ENCODE measurements around the gene LGALS13. TPM values are rescaled to one million over a fixed set of nuclear protein-coding genes. Genes with fewer than 3 reads are reported as not detected.

The LGALS13 gene
- polyA plus RNA-seq, 1 donor from 2014 or later: not detected

DNA sequence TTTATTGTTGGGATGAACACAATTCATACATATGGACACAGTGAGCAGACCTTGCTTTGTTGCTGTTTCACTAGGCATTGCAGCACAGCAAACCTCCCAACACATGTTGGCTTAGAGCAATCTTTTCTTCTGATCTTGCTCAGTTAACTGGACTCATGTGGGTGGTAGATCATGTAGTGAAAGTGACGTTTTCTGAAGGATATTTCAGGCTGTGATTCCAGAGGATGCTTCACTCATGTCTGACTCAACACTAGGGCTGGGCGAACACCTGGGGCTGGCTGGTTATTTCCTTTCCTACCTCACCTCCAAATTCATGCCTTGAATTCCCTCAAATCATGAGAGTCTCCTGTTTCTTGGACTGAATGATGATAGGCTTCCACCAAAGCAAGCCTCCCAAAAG, 14.3 kb upstream of the LGALS13 start:
- Histone ChIP-seq H3K79me2 (replicated peaks; ENCODE audit: insufficient read depth, low read length) (no peaks in the 10 kb centered on the region), H3F3A (ENCODE audit: insufficient read depth, low read length, poor library complexity, severe bottlenecking) (no peaks in the 10 kb centered on the region), H4K20me1 (ENCODE audit: insufficient read depth) (no peaks in the 10 kb centered on the region), H3K4me2 (ENCODE audit: low read length) (no peak overlapping the region), H3K9ac (ENCODE audit: low read length) (no peak overlapping the region), H3K9me2 (ENCODE audit: insufficient read depth, low read length) (no peaks in the 10 kb centered on the region), H3K27ac (ENCODE audit: low read length) (no peak overlapping the region), H3K4me3 (ENCODE audit: low read length) (no peak overlapping the region), H3K27me3 (ENCODE audit: insufficient read depth, low read depth, low read length) (no peaks in the 10 kb centered on the region), H2AFZ (ENCODE audit: low read depth, low read length) (no peak overlapping the region), H3K9me3 (ENCODE audit: low read length) (no peaks in the 10 kb centered on the region), H3K36me3 (ENCODE audit: insufficient read depth, low read length) (no peaks in the 10 kb centered on the region)
- no peak for TF ChIP-seq EP300 (conservative IDR thresholded peaks at IDR 0.05; ENCODE audit: poor library complexity, severe bottlenecking)
- TF ChIP-seq EZH2 (IDR thresholded peaks at IDR 0.05; ENCODE audit: borderline replicate concordance, insufficient read depth, low read length, poor library complexity, severe bottlenecking): no peak
- no peak for TF ChIP-seq SMC3 (conservative IDR thresholded peaks at IDR 0.05; ENCODE audit: poor library complexity)
- no peak for TF ChIP-seq TAF1 (IDR thresholded peaks at IDR 0.05; ENCODE audit: low read depth)
- TF ChIP-seq MXI1 (conservative IDR thresholded peaks at IDR 0.05; ENCODE audit: poor library complexity, severe bottlenecking): no peak
- TF ChIP-seq RAD21 (conservative IDR thresholded peaks at IDR 0.05): no peak
- TF ChIP-seq, protein P1, sequence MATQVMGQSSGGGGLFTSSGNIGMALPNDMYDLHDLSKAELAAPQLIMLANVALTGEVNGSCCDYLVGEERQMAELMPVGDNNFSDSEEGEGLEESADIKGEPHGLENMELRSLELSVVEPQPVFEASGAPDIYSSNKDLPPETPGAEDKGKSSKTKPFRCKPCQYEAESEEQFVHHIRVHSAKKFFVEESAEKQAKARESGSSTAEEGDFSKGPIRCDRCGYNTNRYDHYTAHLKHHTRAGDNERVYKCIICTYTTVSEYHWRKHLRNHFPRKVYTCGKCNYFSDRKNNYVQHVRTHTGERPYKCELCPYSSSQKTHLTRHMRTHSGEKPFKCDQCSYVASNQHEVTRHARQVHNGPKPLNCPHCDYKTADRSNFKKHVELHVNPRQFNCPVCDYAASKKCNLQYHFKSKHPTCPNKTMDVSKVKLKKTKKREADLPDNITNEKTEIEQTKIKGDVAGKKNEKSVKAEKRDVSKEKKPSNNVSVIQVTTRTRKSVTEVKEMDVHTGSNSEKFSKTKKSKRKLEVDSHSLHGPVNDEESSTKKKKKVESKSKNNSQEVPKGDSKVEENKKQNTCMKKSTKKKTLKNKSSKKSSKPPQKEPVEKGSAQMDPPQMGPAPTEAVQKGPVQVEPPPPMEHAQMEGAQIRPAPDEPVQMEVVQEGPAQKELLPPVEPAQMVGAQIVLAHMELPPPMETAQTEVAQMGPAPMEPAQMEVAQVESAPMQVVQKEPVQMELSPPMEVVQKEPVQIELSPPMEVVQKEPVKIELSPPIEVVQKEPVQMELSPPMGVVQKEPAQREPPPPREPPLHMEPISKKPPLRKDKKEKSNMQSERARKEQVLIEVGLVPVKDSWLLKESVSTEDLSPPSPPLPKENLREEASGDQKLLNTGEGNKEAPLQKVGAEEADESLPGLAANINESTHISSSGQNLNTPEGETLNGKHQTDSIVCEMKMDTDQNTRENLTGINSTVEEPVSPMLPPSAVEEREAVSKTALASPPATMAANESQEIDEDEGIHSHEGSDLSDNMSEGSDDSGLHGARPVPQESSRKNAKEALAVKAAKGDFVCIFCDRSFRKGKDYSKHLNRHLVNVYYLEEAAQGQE (IDR thresholded peaks at IDR 0.05; ENCODE audit: borderline replicate concordance): no peak
- TF ChIP-seq POLR2AphosphoS5 (IDR thresholded peaks at IDR 0.05): no peak
- TF ChIP-seq, protein P2, sequence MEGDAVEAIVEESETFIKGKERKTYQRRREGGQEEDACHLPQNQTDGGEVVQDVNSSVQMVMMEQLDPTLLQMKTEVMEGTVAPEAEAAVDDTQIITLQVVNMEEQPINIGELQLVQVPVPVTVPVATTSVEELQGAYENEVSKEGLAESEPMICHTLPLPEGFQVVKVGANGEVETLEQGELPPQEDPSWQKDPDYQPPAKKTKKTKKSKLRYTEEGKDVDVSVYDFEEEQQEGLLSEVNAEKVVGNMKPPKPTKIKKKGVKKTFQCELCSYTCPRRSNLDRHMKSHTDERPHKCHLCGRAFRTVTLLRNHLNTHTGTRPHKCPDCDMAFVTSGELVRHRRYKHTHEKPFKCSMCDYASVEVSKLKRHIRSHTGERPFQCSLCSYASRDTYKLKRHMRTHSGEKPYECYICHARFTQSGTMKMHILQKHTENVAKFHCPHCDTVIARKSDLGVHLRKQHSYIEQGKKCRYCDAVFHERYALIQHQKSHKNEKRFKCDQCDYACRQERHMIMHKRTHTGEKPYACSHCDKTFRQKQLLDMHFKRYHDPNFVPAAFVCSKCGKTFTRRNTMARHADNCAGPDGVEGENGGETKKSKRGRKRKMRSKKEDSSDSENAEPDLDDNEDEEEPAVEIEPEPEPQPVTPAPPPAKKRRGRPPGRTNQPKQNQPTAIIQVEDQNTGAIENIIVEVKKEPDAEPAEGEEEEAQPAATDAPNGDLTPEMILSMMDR (IDR thresholded peaks at IDR 0.05; ENCODE audit: poor library complexity, severe bottlenecking): no peak

DNA sequence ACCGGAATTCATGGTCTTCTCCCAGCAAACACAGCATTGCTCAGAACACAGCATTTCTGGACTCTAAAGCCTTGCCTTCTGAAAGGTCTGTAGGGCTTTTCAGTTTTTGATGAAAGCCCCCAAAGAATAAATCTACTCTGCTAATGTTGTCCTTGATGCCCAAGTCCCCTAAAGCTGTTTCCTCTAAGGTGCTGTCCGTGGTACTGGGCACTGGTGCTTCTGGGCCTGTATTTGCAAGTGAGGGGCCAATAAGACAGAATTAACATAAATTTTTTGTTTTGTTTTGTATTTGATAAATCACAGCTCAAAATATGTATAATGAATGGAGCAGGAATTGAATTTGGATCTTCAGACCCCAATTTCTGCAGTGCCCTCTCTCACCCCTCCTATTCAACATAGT, 12.1 kb upstream of the LGALS13 start:
- Histone ChIP-seq H3K27me3 (ENCODE audit: insufficient read depth, low read depth, low read length) (no peaks in the 10 kb centered on the region), H3K4me2 (ENCODE audit: low read length) (no peak overlapping the region)
- TF ChIP-seq EZH2 (IDR thresholded peaks at IDR 0.05; ENCODE audit: borderline replicate concordance, insufficient read depth, low read length, poor library complexity, severe bottlenecking) (no peak), EP300 (conservative IDR thresholded peaks at IDR 0.05; ENCODE audit: poor library complexity, severe bottlenecking) (no peak), RAD21 (conservative IDR thresholded peaks at IDR 0.05) (no peak), MXI1 (conservative IDR thresholded peaks at IDR 0.05; ENCODE audit: poor library complexity, severe bottlenecking) (no peak), SMC3 (conservative IDR thresholded peaks at IDR 0.05; ENCODE audit: poor library complexity) (no peak), POLR2AphosphoS5 (IDR thresholded peaks at IDR 0.05) (no peak), TAF1 (IDR thresholded peaks at IDR 0.05; ENCODE audit: low read depth) (no peak)
- TF ChIP-seq, protein P1 (IDR thresholded peaks at IDR 0.05; ENCODE audit: borderline replicate concordance): no peak
- TF ChIP-seq, protein P2 (IDR thresholded peaks at IDR 0.05; ENCODE audit: poor library complexity, severe bottlenecking): no peak

More for the DNA sequence above, 12.1 kb upstream of the LGALS13 start:
- no peak overlapping the region for H3K9ac ChIP-seq (ENCODE audit: low read length)
- no peaks in the 10 kb centered on the region for H3K79me2 ChIP-seq (replicated peaks; ENCODE audit: insufficient read depth, low read length)
- H4K20me1 ChIP-seq (ENCODE audit: insufficient read depth): no peaks in the 10 kb centered on the region
- H3K9me3 ChIP-seq (ENCODE audit: low read length): no peaks in the 10 kb centered on the region
- H3K36me3 ChIP-seq (ENCODE audit: insufficient read depth, low read length): no peaks in the 10 kb centered on the region
- H2AFZ ChIP-seq (ENCODE audit: low read depth, low read length): no peak overlapping the region
- H3F3A ChIP-seq (ENCODE audit: insufficient read depth, low read length, poor library complexity, severe bottlenecking): no peaks in the 10 kb centered on the region
- no peak overlapping the region for H3K4me3 ChIP-seq (ENCODE audit: low read length)
- H3K27ac ChIP-seq (ENCODE audit: low read length): no peak overlapping the region
- no peaks in the 10 kb centered on the region for H3K9me2 ChIP-seq (ENCODE audit: insufficient read depth, low read length)
